Stomach smooth muscle (tissue), 2 donors: ENCODE results near the gene ARID3C.
"Not testable (repeated sequence)": the region's sequence is repeated elsewhere in the genome, so short reads cannot be mapped to it uniquely, and the experiment has no call there.

Source experiments
- H3K27ac ChIP-seq: one replicate; pipeline ENCODE4 v1.7.0; 2013; ENCODE audit warnings: mild to moderate bottlenecking, low read length, inconsistent platforms
- H3K27me3 ChIP-seq, 2 donors: one replicate each; pipeline ENCODE4 v1.7.0; 2013; ENCODE audit warnings: low read length in 2 of 2; ENCODE audit not compliant: insufficient read depth in 2 of 2, control insufficient read depth in 1 of 2
- H3K36me3 ChIP-seq, 2 donors: one replicate each; pipeline ENCODE4 v1.7.0; 2013; ENCODE audit warnings: low read length in 2 of 2; ENCODE audit not compliant: control insufficient read depth in 2 of 2, insufficient read depth in 2 of 2
- H3K4me1 ChIP-seq: one replicate; pipeline ENCODE4 v1.7.0; 2013; ENCODE audit warnings: low read length; ENCODE audit not compliant: control insufficient read depth, insufficient read depth
- H3K4me3 ChIP-seq, 2 donors: one replicate each; pipeline ENCODE4 v1.7.0; 2013; ENCODE audit warnings: low read length in 2 of 2
- H3K9ac ChIP-seq, 2 donors: one replicate each; pipeline ENCODE4 v1.7.0; 2013; ENCODE audit warnings: low read length in 2 of 2, mild to moderate bottlenecking in 1 of 2
- H3K9me3 ChIP-seq, 2 donors: one replicate each; pipeline ENCODE4 v1.7.0; 2013; ENCODE audit warnings: low read length in 2 of 2; ENCODE audit not compliant: control insufficient read depth in 2 of 2
- donor health status: healthy.
- donor health status: Pancreatic carcinoma.

The ARID3C gene

GRCh38 chr9:34651876-34652601 is 23.2 kb upstream of the ARID3C start, which contains the start of gene IL11RA:
Gene IL11RA, plus strand, starts transcription at chr9:34652185. Its CDS starts 3,033 bp downstream, at chr9:34655218.
- H3K9ac ChIP-seq = peak within 1 kb of the TSS; percentile 67 to 78

DNA sequence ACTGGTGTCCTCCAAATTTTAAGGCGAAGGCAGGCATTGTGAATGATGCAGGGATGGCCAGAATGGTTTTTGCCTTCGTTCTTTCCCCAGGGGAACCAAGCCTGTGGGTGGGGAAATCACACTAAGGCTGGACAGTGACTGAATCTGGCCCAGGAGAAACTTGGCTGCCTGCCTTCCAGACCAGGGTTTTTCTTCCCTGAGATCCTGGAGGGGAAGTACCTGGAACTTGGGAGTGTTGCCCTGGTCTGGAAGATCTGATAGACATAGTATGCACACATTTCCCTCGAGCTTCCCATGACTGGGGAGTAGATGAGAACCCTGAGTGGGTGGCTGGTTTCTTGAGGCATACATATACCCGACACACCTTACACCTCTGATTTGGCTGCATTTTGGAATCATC is 22.5 kb upstream of the ARID3C start:
- Histone ChIP-seq H3K27me3 (no peaks in the 10 kb centered on the region), H3K9me3 (no peaks in the 10 kb centered on the region), H3K4me1 (peaks cover 72% of the 10 kb centered on the region), H3K27ac (peak overlapping the region; percentile 93), H3K4me3 (peak overlapping the region; percentile 70 to 82), H3K36me3 (peaks cover 13 to 20% of the 10 kb centered on the region in 2 donors), H3K9ac (peak overlapping the region; percentile 67 to 78)

More at GRCh38 chr9:34651876-34652601, 23.2 kb upstream of the ARID3C start, which contains the start of gene IL11RA:
- H3K9me3 ChIP-seq = no peaks in the 10 kb centered on the region
- H3K36me3 ChIP-seq = peaks cover 13 to 20% of the 10 kb centered on the region in 2 donors
- H3K4me3 ChIP-seq = peak within 1 kb of the TSS; percentile 70 to 82
- peaks cover 72% of the 10 kb centered on the region for H3K4me1 ChIP-seq
- peak within 1 kb of the TSS; percentile 93 for H3K27ac ChIP-seq
- no peaks in the 10 kb centered on the region for H3K27me3 ChIP-seq

GRCh38 chr9:34650816-34651215 is 21.9 kb upstream of the ARID3C start:
- no peak overlapping the region for H3K9ac ChIP-seq
- H3K4me1 ChIP-seq = peaks cover 77% of the 10 kb centered on the region
- peak overlapping the region; percentile 70 to 82 for H3K4me3 ChIP-seq
- H3K27me3 ChIP-seq = no peaks in the 10 kb centered on the region
- peaks cover 13 to 20% of the 10 kb centered on the region in 2 donors for H3K36me3 ChIP-seq
- no peaks in the 10 kb centered on the region for H3K9me3 ChIP-seq
- H3K27ac ChIP-seq = peak overlapping the region; percentile 93

DNA sequence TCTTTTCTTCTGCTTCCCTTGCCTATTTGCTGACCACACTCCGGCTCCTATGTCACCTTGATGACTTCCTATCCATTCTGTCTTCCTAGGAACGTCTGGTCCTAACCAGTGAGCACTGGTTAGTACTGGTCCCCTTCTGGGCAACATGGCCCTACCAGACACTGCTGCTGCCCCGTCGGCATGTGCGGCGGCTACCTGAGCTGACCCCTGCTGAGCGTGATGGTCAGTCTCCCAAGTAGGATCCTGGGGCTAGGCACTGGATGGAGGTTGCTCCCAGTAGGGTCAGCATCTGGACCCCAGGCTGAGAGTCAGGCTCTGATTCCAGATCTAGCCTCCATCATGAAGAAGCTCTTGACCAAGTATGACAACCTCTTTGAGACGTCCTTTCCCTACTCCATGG is 19.8 kb upstream of the ARID3C start:
- Histone ChIP-seq H3K4me1 (peaks cover 59% of the 10 kb centered on the region), H3K9ac (peak overlapping the region in 1 of 2 donors; percentile 90), H3K4me3 (peak overlapping the region in 1 of 2 donors; percentile 93), H3K9me3 (no peaks in the 10 kb centered on the region), H3K27me3 (no peaks in the 10 kb centered on the region), H3K36me3 (peaks cover 13 to 20% of the 10 kb centered on the region in 2 donors), H3K27ac (peak overlapping the region; percentile 24)

- Histone ChIP-seq H3K36me3 (peaks cover 13 to 20% of the 10 kb centered on the region in 2 donors), H3K27me3 (no peaks in the 10 kb centered on the region), H3K4me3 (peak overlapping the region; percentile 85 to 93), H3K27ac (peak overlapping the region; percentile 84), H3K9ac (peak overlapping the region; percentile 90 to 92), H3K4me1 (peaks cover 49% of the 10 kb centered on the region), H3K9me3 (no peaks in the 10 kb centered on the region)
These were observed 18.8 kb upstream of the ARID3C start for GRCh38 chr9:34647651-34648050.

DNA sequence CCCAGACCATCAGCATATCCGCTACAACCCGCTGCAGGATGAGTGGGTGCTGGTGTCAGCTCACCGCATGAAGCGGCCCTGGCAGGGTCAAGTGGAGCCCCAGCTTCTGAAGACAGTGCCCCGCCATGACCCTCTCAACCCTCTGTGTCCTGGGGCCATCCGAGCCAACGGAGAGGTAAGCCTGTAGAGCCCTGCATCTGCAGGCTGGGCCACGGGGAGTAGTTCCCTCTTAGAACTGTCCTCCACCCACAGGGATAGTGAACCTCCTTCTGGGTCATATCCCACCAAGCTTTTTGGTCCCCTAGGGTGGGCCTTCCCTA is 18.2 kb upstream of the ARID3C start:
- Histone ChIP-seq H3K9me3 (no peaks in the 10 kb centered on the region), H3K27me3 (no peaks in the 10 kb centered on the region), H3K4me3 (peak overlapping the region; percentile 85 to 93), H3K27ac (peak overlapping the region; percentile 84), H3K36me3 (peaks cover 13 to 20% of the 10 kb centered on the region in 2 donors), H3K4me1 (peaks cover 43% of the 10 kb centered on the region), H3K9ac (peak overlapping the region; percentile 90 to 92)

- peaks cover 38% of the 10 kb centered on the region for H3K4me1 ChIP-seq
- H3K27me3 ChIP-seq = no peaks in the 10 kb centered on the region
These were observed 17.6 kb upstream of the ARID3C start, which contains the start of gene GALT for GRCh38 chr9:34646211-34647083. Gene GALT, plus strand, starts transcription at chr9:34646675. Its CDS starts 30 bp downstream, at chr9:34646705.

DNA sequence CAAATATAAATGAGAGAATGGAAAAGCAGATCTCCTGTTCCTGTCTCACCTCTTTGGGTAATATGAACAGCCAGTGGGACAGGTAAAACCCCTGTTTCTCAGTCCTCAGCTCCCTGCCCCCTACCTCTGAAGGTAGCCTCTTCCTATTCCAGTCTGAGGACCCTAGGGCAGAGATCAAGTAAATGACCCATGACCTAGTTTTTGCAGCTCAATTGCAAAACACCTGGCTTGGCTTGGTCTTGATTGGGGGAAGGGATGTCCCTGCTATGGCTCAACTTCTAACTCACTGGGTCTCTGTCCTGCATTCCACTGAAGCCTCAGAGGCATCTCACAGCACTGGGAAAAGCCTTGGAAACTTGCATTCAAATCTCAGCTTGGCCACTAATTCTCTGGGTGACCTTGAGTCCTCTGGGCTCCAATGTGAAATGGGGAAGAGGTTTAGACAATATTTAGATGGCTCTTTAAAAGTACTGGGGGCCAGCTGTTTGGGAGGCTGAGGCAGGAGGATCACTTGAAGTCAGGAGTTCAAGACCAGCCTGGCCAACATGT is 16.0 kb upstream of the ARID3C start:
- Histone ChIP-seq H3K27me3 (no peaks in the 10 kb centered on the region), H3K9me3 (no peaks in the 10 kb centered on the region), H3K27ac (no peak overlapping the region), H3K4me3 (no peak overlapping the region), H3K9ac (no peak overlapping the region), H3K36me3 (peaks cover 13 to 16% of the 10 kb centered on the region in 2 donors), H3K4me1 (peaks cover 25% of the 10 kb centered on the region)

More at GRCh38 chr9:34646211-34647083, 17.6 kb upstream of the ARID3C start, which contains the start of gene GALT:
- Histone ChIP-seq H3K36me3 (peaks cover 13 to 20% of the 10 kb centered on the region in 2 donors), H3K4me3 (peak within 1 kb of the TSS; percentile 85 to 93), H3K9ac (peak within 1 kb of the TSS; percentile 90 to 92), H3K9me3 (no peaks in the 10 kb centered on the region), H3K27ac (peak within 1 kb of the TSS; percentile 84)

- no peaks in the 10 kb centered on the region for H3K9me3 ChIP-seq
- no peaks in the 10 kb centered on the region for H3K36me3 ChIP-seq
- peaks cover 24% of the 10 kb centered on the region for H3K4me1 ChIP-seq
- H3K27ac ChIP-seq = no peak overlapping the region
- no peak overlapping the region for H3K9ac ChIP-seq
- no peak overlapping the region for H3K4me3 ChIP-seq
- H3K27me3 ChIP-seq = no peaks in the 10 kb centered on the region
These were observed 13.8 kb upstream of the ARID3C start for GRCh38 chr9:34642679-34643078.

GRCh38 chr9:34639322-34639721 is 10.5 kb upstream of the ARID3C start:
- peaks cover 27% of the 10 kb centered on the region for H3K4me1 ChIP-seq
- not testable (repeated sequence) for H3K9me3 ChIP-seq, H3K4me3 ChIP-seq, H3K9ac ChIP-seq, H3K27ac ChIP-seq, H3K27me3 ChIP-seq, H3K36me3 ChIP-seq
